Measurements from ENCODE around the gene MARCHF6. TPM values are rescaled to one million over a fixed set of nuclear protein-coding genes. Genes with fewer than 3 reads are reported as not detected.

Gene MARCHF6
- total and polyA plus RNA-seq, 2 of the 8 experiments (the other 6 are each of a cell fraction or from before 2014, with no cell fraction given), result 93.1 to 118 TPM

DNA sequence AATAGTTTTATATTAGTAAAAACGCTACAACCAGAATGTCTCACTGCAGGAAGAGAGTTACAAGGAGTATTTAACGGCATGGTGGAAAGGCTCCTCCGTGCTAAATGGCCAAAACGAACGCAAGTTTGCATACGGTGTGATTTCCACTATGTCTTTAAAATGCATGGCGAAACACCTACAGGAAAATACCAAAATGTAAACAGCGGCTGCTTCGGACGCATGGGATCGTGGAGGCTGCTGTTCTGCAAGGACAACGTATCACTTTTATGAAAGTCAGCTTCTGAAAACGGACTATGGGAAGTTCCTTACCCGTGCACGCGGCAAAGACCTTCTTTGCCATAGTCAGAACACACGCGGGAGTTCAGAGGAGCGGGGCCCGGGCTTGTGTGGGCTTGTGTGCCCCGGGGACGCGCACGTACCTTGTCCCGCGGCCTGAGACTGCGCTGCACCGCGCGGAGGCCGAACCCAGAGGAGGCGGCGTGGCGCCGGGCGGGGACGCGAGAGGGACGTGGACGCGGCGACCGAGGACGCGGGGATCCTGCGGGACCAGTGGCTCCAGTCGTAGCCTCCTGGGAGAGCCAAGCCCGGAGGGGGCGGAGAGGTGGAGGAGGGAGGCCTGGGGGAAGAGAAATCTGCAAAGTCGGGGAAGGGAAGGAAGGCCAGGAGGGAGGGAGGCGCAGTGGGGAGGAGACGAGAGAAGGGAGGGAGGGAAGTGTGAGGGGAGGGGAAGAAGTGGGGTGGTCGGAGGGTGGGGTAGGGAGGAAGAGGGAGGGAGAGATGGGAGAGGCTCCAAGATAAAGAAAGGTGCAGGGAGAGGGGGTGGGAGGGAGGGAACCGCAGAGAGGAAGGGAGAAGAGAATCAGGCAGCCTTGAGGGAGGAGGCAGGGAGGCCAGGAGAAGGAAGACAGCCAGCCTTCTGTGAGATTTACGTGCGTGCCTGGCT, 46.0 kb upstream of the MARCHF6 start, which contains the start of gene CMBL:
TSS of gene CMBL (minus strand) at position 697 of the 943 bp plus-strand sequence. CDS start 17,140 bp downstream, outside the sequence.
- whole genome bisulfite sequencing, 2 experiments (ENCODE audit: extremely low coverage in 1 of 2, insufficient coverage in 1 of 2, insufficient read length in 1 of 2, insufficient replicate concordance in 2 of 2, low coverage in 1 of 2, low lambda C conversion rate in 2 of 2, missing lambda C conversion rate in 1 of 2), result 5% methylated on average over 36 of the region's 56 CpGs; no CpG with 5 or more reads in 1 of the 2 experiments
- Histone ChIP-seq H3K9ac (replicated peaks in 1 of 4; ENCODE audit: extremely low read depth in 1 of 4, low read depth in 3 of 4, low read length in 3 of 4) (peak within 1 kb of the TSS; percentile 49 to 75 (median 63)), H3K9me3 (ENCODE audit: insufficient read depth in 2 of 2, low read depth in 1 of 2, low read length in 1 of 2) (no peaks in the 10 kb centered on the region), H3K27ac (ENCODE audit: low read depth, low read length) (no peak within 1 kb of the TSS), H3K79me1 (ENCODE audit: low read depth, low read length) (no peaks in the 10 kb centered on the region), H2BK15ac (ENCODE audit: low read length) (no peak within 1 kb of the TSS), H4K20me1 (replicated peaks in 1 of 2; ENCODE audit: control insufficient read depth in 1 of 2, insufficient read depth in 2 of 2, low read length in 2 of 2) (peaks cover 0 to 6% of the 10 kb centered on the region in 2 experiments), H3K27me3 (replicated peaks in 1 of 4; ENCODE audit: control insufficient read depth in 3 of 4, extremely low read depth in 1 of 4, insufficient read depth in 3 of 4, low read length in 3 of 4) (peaks cover 0 to 2% (median 0%) of the 10 kb centered on the region in 4 experiments; a peak in 1 of 7 replicates), H3K14ac (ENCODE audit: insufficient read length) (no peak within 1 kb of the TSS), H4K8ac (ENCODE audit: extremely low read depth, insufficient read depth, low read length) (peak within 1 kb of the TSS; percentile 38; the same call in 1 of the 2 replicates), H3K56ac (replicated peaks; ENCODE audit: insufficient read length, low read depth, low read length) (peak within 1 kb of the TSS; percentile 42), H3K23me2 (ENCODE audit: low read depth, low read length) (peaks cover 6% of the 10 kb centered on the region), H3K36me3 (ENCODE audit: control insufficient read depth in 2 of 4, insufficient read depth in 4 of 4, low read length in 3 of 4) (no peaks in the 10 kb centered on the region), H3K4me3 (ENCODE audit: extremely low read depth in 1 of 4, insufficient read depth in 2 of 4, low read depth in 3 of 4, low read length in 4 of 4) (peak within 1 kb of the TSS; percentile 80 to 97 (median 88)), H3K4me2 (ENCODE audit: insufficient read depth in 1 of 2, low read depth in 2 of 2, low read length in 2 of 2) (peak within 1 kb of the TSS; percentile 95), H3K23ac (ENCODE audit: insufficient read length) (no peak within 1 kb of the TSS), H4K91ac (replicated peaks; ENCODE audit: insufficient read length, low read length) (peak within 1 kb of the TSS; percentile 72), H2BK20ac (ENCODE audit: low read length) (peak within 1 kb of the TSS; percentile 82), H2BK120ac (replicated peaks; ENCODE audit: low read depth, low read length) (no peak within 1 kb of the TSS), H3K4ac (replicated peaks; ENCODE audit: insufficient read length, low read depth, low read length) (no peak within 1 kb of the TSS), H2AFZ (ENCODE audit: low read length) (peak within 1 kb of the TSS; percentile 47), H2AK5ac (ENCODE audit: low read depth, low read length) (no peak within 1 kb of the TSS), H3K18ac (ENCODE audit: extremely low read depth, low read length) (peak within 1 kb of the TSS; percentile 71), H4K5ac (ENCODE audit: insufficient read length, low read depth, low read length) (peak within 1 kb of the TSS; percentile 42), H3K79me2 (ENCODE audit: control insufficient read depth in 1 of 2, insufficient read depth in 2 of 2, low read length in 2 of 2) (no peaks in the 10 kb centered on the region), H2BK5ac (ENCODE audit: low read depth, low read length) (peak within 1 kb of the TSS; percentile 84; the same call in 1 of the 2 replicates), H3K4me1 (replicated peaks in 1 of 4; ENCODE audit: control insufficient read depth in 3 of 4, insufficient read depth in 4 of 4, low read length in 3 of 4) (peaks cover 0 to 6% (median 4%) of the 10 kb centered on the region in 4 experiments; a peak in 5 of 7 replicates), H2BK12ac (ENCODE audit: low read depth, low read length) (peak within 1 kb of the TSS; percentile 93; the same call in 1 of the 2 replicates)
- POLR2A ChIA-PET (ENCODE audit: partially characterized antibody), result interaction anchor here (1.0 to 1.6 kb wide), 6 partner anchors 9 to 151 kb away, joined by 3 to 5 read pairs (median 3); partner anchors contain the start of gene MARCHF6
- CTCF ChIA-PET (ENCODE audit: partially characterized antibody), result interaction anchor here (0.6 to 1.8 kb wide), 7 partner anchors 10 to 116 kb away, joined by 3 to 4 read pairs (median 3); no protein-coding TSS in a partner anchor
- DNase-seq (ENCODE audit: low read depth in 1 of 2, low spot score in 2 of 2) (peak in 1 of 2 experiments; percentile 74), FAIRE-seq (no peak)
- no peak for TF ChIP-seq BRCA1 (IDR thresholded peaks at IDR 0.05; ENCODE audit: low read depth, low read length)
- TF ChIP-seq SIRT6 (IDR thresholded peaks at IDR 0.05; ENCODE audit: low read length), result no peak
- no peak for TF ChIP-seq CTBP2 (IDR thresholded peaks at IDR 0.05; ENCODE audit: borderline replicate concordance, insufficient read depth, insufficient read length, low read length)
- TF ChIP-seq SIX5 (IDR thresholded peaks at IDR 0.05; ENCODE audit: low read depth, low read length), result no peak
- no peak for TF ChIP-seq CHD1 (IDR thresholded peaks at IDR 0.05; ENCODE audit: low read depth, low read length)
- no peak for TF ChIP-seq SRF (IDR thresholded peaks at IDR 0.05; ENCODE audit: low read depth, low read length)
- TF ChIP-seq TAF1 (IDR thresholded peaks at IDR 0.05; ENCODE audit: low read depth, low read length), result 0 out of 2 replicates have a peak, but pooled peaks have one; percentile 22
- TF ChIP-seq SAP30 (IDR thresholded peaks at IDR 0.05; ENCODE audit: insufficient read depth, insufficient replicate concordance, low read length), result peak; percentile 57
- TF ChIP-seq, protein P1, sequence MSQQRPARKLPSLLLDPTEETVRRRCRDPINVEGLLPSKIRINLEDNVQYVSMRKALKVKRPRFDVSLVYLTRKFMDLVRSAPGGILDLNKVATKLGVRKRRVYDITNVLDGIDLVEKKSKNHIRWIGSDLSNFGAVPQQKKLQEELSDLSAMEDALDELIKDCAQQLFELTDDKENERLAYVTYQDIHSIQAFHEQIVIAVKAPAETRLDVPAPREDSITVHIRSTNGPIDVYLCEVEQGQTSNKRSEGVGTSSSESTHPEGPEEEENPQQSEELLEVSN (IDR thresholded peaks at IDR 0.05), result no peak; the same call in 1 of the 2 replicates
- TF ChIP-seq, protein P2, sequence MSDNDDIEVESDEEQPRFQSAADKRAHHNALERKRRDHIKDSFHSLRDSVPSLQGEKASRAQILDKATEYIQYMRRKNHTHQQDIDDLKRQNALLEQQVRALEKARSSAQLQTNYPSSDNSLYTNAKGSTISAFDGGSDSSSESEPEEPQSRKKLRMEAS (IDR thresholded peaks at IDR 0.05), result peak; percentile 59

Data from H1 (cell line).